GM12872 (cell line): Measurements from ENCODE around the gene IL21R.

Source experiments
- TF ChIP-seq, protein P1 (sequence below): IDR thresholded peaks from 3 replicates; pipeline ENCODE4 v1.5.1; 2011; ENCODE audit warnings: low read depth, mild to moderate bottlenecking, low read length, moderate library complexity; ENCODE audit not compliant: insufficient read depth

IL21R gene

DNA sequence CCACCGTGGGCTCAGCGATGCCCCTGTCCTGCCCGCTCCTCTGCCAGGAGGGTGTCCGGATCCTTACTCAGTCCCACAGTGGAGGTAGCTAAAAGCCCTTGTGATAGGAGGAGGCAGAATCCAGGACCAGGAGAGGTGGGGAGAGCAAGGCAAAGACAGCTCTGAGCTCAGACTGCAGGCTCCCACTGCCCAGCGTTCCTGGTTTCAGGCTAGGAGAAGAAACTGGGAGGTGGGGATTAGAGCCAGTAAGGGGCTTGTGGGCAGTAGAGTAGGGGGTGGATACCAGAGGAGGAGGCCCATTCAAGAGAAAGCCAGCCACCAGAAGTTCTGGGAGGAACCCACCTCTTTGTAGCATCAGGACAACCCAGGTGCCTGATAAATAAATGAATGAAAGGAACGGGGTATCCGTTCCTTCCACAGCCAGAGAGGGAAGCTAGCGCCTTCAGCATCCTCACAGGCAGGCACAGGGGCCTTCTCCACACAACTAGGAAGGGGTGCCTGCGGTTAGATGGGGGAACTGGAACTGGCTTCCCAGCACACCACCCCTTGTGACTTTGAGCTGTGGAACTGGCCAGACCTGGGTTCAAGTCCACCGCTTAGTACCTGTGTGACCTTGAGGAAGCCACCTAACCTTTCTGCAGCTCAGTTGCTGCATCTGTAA lies 2.3 kb downstream of the IL21R start:
- TF ChIP-seq, protein P1, sequence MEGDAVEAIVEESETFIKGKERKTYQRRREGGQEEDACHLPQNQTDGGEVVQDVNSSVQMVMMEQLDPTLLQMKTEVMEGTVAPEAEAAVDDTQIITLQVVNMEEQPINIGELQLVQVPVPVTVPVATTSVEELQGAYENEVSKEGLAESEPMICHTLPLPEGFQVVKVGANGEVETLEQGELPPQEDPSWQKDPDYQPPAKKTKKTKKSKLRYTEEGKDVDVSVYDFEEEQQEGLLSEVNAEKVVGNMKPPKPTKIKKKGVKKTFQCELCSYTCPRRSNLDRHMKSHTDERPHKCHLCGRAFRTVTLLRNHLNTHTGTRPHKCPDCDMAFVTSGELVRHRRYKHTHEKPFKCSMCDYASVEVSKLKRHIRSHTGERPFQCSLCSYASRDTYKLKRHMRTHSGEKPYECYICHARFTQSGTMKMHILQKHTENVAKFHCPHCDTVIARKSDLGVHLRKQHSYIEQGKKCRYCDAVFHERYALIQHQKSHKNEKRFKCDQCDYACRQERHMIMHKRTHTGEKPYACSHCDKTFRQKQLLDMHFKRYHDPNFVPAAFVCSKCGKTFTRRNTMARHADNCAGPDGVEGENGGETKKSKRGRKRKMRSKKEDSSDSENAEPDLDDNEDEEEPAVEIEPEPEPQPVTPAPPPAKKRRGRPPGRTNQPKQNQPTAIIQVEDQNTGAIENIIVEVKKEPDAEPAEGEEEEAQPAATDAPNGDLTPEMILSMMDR: no peak

DNA sequence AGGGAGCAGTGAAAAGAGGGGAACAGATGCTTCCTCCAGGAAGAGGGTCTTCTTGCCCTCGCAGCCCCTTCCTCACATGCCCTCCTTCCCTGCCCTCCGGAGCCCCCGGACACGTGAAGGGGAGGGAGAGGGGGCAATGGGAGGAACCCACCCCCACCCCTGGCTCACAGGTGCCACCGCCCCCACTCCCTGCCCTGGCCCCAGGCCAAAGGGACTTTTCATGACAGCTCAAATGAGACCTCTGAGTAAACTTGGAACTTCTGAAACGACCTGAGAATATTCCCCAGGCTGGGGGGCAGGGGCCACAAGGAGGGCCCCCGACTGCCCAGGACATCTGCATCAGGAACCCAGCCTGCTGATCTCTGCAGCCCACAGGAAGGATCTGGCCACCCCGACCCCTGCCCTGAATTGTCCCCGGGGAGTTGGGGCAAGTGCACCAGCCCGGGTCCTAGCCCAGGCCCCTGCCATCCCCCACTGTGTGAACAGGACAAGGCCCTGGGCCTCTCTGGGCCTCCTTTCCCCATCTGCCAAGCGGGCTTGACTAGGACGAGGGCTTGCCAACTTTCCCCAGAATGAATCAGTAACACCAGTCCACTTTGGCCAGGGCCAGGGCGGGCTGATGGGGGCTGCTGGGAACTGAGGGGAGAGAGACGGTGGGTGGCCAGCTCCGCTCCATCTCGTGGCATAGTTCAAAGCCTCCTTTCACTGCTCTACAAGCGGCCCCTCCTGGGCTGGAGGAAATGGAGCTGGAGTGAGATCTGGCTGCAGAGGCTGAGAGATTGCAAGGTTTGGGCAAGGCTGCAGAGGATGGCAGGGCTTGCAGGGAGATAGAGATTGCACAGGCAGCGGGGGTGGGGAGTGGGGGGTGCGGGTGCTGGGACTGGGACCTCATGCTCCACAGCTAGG lies 3.8 kb downstream of the IL21R start:
- TF ChIP-seq, protein P1: no peak

DNA sequence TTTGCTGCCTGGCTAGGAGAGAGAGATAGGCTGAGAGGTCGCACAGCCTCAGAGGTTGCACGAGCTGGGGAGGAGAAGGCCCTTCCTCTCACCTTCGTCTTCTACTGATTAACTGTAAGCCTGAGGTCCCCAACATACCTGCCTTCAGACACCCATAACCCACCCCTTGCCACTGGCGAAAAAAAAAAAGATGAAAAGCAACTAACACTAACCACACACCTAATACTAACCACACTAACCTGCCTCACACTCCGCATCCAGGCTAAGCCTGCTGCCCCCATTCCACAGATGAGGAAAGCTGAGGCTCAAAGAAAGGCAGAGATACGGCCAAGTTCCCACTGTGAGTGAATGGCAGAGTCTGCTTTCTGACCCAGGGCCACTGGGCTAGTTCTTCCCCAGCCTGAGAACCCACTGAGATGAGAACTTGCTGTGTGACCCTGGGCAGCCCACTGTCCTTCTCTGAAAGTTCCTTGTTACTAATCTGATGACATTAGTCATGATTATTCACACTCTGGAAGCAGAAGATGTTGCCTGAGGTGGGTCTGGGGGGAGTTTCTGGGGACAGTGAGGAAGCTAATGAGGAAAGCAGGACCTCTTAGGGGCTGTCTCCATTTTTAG lies 4.6 kb downstream of the IL21R start:
- TF ChIP-seq, protein P1: no peak

DNA sequence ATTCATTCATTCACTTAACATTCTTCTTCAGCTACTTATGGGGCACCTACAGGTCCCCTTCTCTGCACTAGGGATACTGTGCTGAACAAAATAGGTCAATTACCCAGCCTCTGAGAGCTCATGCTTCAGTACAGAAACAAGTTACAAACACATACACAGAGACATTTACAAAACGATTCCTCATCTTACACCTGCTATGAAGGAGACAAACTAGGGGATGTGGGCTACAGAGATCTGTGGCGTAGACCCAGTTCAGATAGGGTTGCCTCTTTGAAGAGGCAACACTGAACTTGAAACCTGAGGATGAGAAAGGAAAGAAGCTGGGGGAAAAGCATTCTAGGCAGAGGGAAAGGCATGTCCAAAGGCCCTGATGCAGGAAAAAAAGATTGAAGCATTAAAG lies 5.2 kb downstream of the IL21R start:
- TF ChIP-seq, protein P1: no peak

DNA sequence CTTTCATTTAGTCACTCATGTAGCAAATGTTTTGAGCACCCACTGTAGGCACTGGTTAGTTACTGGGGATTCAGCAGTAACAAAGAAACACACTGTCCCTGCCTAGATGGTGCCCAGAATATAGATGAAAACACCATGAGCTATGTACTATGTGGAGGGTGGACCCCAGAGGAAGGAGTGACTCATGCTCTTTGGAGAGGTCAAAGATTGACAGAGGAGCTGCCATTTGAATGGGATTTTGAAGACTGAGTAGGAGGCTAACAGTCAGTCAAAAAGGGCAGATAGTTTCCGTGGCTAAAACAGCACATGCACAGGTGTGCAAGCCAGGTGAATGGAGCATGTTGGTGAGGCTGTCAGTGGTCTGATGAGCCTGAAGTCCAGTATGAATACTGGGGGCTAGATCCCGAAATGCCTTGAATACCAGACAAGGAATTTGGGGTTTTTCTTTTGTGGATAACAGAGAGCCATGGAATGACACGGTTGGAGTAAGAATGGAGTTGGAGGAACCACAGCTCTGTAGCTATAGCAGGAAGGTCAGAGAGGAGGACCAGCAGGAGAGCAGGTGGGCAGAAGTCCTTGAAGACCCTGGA lies 6.1 kb downstream of the IL21R start:
- TF ChIP-seq, protein P1: no peak

DNA sequence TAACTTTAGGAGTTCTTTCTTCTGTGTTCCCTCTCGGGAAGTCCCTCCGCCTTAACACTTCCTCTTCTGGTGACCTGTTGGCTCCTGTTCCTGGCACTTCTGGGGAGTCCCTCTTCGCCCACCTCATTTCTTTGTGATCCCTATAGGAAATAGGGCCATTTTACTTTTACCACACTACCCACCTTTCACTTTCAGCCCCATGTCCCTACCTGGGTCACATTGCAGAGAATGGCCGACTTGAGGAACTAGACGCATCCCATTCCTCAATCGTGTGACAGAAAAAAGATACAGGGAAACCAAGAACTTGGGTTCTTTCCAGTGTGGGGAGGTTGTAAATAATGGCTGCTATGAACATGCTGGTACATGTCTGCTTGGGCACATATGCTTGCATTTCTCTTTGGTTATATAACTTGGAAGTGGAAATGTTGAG lies 6.6 kb downstream of the IL21R start:
- TF ChIP-seq, protein P1: no peak

DNA sequence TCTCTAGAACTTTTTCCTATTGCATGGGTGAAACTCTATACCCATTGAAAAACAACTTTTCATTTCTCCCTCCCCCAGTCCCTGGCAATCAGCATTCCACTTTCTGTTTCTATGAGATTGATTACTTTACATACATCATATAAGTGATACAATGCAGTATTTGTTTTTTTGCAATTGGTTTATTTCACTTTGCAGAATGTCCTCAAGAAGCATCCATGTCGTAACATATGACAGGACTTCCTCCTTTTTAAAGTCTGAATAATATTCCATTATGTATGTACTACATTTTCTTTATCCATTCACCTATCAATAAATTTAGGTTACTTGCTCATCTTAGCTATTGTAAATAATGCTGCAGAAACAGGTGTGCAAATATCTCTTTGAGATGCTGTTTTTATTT lies 8.8 kb downstream of the IL21R start:
- TF ChIP-seq, protein P1: no peak
